NT2/D1 (cell line): ENCODE measurements around the gene GLIS1.

ENCODE experiments used
- SUZ12 ChIP-seq: IDR thresholded peaks from 2 replicates; pipeline ENCODE4 v1.6.1; 2011; ENCODE audit not compliant: insufficient read length, insufficient read depth; ENCODE audit errors: extremely low read depth
- YY1 ChIP-seq: IDR thresholded peaks from 2 replicates; pipeline ENCODE4 v1.6.1; 2011; ENCODE audit not compliant: insufficient read length, insufficient read depth
- ZNF274 ChIP-seq: IDR thresholded peaks from 2 replicates; pipeline ENCODE4 v1.6.1; 2011; ENCODE audit warnings: mild to moderate bottlenecking, low read depth, low read length

DNA sequence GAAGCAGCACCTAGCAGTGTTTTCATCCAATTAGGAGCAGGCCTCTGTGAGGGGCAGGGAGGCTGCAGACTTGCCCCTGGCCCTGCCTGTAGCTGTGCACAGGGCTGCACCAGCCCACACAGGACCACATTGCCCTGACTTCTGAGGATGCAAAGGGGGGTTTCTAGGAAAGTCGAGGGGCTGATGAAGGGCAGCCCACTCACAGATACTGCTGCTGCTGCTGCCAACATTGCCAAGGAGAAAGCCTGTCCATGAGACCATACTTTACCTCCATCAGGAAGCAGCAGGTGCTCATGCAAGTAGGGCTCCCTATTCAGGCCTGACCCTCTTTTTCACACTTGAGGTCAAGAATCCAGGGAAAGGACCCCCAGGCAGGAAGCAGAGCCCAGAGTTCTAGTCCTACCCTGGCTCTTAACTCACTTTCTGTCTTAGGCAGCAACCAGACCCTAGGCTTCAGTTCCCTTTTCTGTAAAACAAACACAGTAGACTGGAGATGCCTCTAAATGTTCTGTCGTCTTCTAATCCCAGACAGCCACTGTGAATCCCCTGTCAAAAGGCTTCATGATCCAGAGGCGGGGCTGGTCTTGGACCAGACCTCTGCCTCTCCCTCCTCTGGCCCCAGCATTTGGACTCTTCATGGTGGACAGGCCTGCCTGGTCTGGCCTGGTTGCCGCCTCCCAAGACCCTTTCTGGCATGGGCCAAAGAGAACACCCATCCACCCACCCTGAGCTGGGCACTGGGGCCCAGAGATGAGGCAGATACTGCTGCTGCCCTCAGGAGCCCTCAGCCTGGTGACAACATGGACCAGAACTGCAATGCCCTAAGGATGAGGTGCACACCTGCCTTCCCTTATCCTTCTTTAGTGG, 120.2 kb downstream of the GLIS1 start:
- TF ChIP-seq ZNF274 (no peak), YY1 (no peak), SUZ12 (no peak)
